ENCODE measurements around the gene MGAT3.
A peak's percentile ranks its signal among the peaks of the same experiment; 100 is the strongest.
"Not testable (repeated sequence)": the region's sequence is repeated elsewhere in the genome, so short reads cannot be mapped to it uniquely, and the experiment has no call there.

The MGAT3 gene

GRCh38 chr22:39518996-39519680, 62.3 kb downstream of the MGAT3 start:
- DNase-seq = no peak

- peak; percentile 78 for DNase-seq
These were observed 62.9 kb downstream of the MGAT3 start for GRCh38 chr22:39519681-39520225.

GRCh38 chr22:39520226-39521105, 63.7 kb downstream of the MGAT3 start, which contains the start of gene ATF4:
ATF4 (plus strand) TSS chr22:39520562; CDS start chr22:39521446, 884 bp downstream.
- DNase-seq = no peak

GRCh38 chr22:39521106-39521885, 64.5 kb downstream of the MGAT3 start:
- not testable (repeated sequence) for DNase-seq

GRCh38 chr22:39522091-39522490, 65.3 kb downstream of the MGAT3 start:
- not testable (repeated sequence) for DNase-seq

- no peak for DNase-seq
These were observed 65.9 kb downstream of the MGAT3 start for GRCh38 chr22:39522567-39523300.

- DNase-seq = no peak
These were observed 67.4 kb downstream of the MGAT3 start for GRCh38 chr22:39524089-39524752.

GRCh38 chr22:39524753-39525657, 68.2 kb downstream of the MGAT3 start:
- no peak for DNase-seq

- no peak for DNase-seq
These were observed 68.8 kb downstream of the MGAT3 start for GRCh38 chr22:39525658-39525975.

GRCh38 chr22:39526736-39527171, 69.9 kb downstream of the MGAT3 start:
- no peak for DNase-seq

- DNase-seq = no peak
These were observed 70.7 kb downstream of the MGAT3 start for GRCh38 chr22:39527481-39527961.

- DNase-seq = peak; percentile 22
These were observed 71.4 kb downstream of the MGAT3 start for GRCh38 chr22:39528080-39528661.

- DNase-seq = peak; percentile 74
These were observed 72.1 kb downstream of the MGAT3 start for GRCh38 chr22:39528681-39529486.

GRCh38 chr22:39529487-39529851, 72.7 kb downstream of the MGAT3 start:
- DNase-seq = no peak

GRCh38 chr22:39530116-39530515, 73.3 kb downstream of the MGAT3 start:
- DNase-seq = no peak

- no peak for DNase-seq
These were observed 74.0 kb downstream of the MGAT3 start for GRCh38 chr22:39530692-39531331.

GRCh38 chr22:39532215-39533073, 75.6 kb downstream of the MGAT3 start, which contains the start of gene RPS19BP1:
RPS19BP1 (minus strand) TSS chr22:39532748; CDS start chr22:39532738, 10 bp downstream.
- peak; percentile 95 for DNase-seq
